Measurements from ENCODE around the gene EPHB6. TPM values are rescaled to one million over a fixed set of nuclear protein-coding genes. Genes with fewer than 3 reads are reported as not detected.

The EPHB6 gene
- total RNA-seq, 4 donors from 2014 or later = 3.3 to 10.5 (median 5.5) TPM

GRCh38 chr7:142891490-142892082 is 36.7 kb downstream of the EPHB6 start:
- Histone ChIP-seq H3K4me1 (no peaks in the 10 kb centered on the region), H3K27me3 (peaks cover 0 to 51% (median 0%) of the 10 kb centered on the region in 4 donors), H3K36me3 (no peaks in the 10 kb centered on the region), H3K4me3 (no peak overlapping the region), H3K27ac (replicated peaks in 1 of 4) (no peak overlapping the region), H3K9me3 (no peaks in the 10 kb centered on the region)
- 79% methylated on average over 9 of the region's 10 CpGs for WGBS
- TF ChIP-seq POLR2A (IDR thresholded peaks at IDR 0.05; ENCODE audit: low read depth) = no peak
- TF ChIP-seq POLR2AphosphoS5 (IDR thresholded peaks at IDR 0.05) = no peak
- intact Hi-C loops (cut with DNase I) = no loop called here
- no peak for DNase-seq (ENCODE audit: extremely low spot score)

DNA sequence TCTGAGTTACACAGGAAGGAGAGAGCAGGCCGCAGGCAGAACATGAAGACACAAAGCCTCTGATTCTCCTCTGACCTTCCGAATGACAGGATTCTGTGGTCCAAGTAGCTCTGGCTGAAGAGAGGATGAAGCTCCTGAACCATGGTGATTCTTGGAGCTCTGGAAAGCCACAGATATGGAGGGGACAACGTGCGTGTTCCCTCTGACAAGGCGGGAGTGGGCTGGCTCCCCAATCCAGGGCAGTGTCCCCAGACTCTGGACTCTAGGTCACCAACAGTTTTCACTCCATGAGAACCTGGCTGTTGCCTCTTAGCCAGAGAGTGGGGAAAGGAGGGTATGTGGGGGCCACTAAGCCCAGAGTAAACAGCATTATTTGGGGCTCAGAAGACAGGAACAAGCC is 38.1 kb downstream of the EPHB6 start:
- Histone ChIP-seq H3K4me1 (no peaks in the 10 kb centered on the region), H3K36me3 (no peaks in the 10 kb centered on the region), H3K27me3 (peaks cover 0 to 48% (median 0%) of the 10 kb centered on the region in 4 donors), H3K27ac (replicated peaks in 1 of 4) (no peak overlapping the region), H3K9me3 (no peaks in the 10 kb centered on the region), H3K4me3 (no peak overlapping the region)
- intact Hi-C loops (cut with DNase I) = no loop called here
- WGBS = 73% methylated on average over 5 of the region's 5 CpGs
- TF ChIP-seq EP300 (IDR thresholded peaks at IDR 0.05) (no peak), CTCF (IDR thresholded peaks at IDR 0.05) (no peak), POLR2AphosphoS5 (IDR thresholded peaks at IDR 0.05) (no peak), POLR2A (IDR thresholded peaks at IDR 0.05; ENCODE audit: low read depth) (no peak)
- no peak for DNase-seq (ENCODE audit: extremely low spot score)

DNA sequence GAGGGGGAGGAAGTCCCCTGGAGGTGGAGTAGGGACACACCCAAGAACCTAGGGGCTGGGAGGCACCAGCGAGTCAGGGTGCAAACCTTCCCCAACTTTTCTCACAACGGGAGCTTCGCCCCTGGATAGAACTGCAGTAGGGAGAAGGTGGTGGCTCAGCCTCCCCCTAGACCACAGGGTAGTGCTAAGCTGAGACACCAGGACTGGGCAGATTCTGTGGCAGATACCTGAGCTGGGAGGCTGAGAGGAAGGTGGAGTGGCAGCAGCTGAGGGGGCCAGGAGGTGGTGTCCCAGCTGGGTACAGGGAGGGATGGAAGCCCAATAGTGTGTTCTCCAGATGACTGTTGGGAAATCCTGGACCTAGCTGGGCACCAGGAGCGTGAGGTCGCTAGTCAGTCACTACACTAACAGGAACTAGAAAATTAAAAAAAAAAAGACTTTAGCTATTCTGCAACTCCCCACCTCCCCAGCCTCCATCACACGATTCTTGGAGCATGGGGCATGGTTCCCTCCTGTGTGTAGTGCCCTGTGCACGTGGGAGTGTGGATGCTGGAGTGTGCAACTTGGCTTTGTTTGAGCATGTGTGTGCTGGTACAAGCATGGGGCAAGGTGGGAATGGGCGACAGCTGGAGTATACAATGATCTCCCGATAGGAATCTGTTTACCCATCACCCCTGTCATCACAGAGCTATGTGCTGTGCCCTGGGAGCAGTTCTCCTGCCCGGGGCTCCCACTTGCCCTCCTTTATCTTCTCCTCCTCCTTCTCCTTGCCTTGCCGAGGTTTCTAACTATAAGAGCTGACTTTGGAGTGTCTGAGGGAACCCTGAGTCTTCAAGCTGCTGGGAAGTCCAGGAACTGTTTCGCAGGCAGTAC is 39.5 kb downstream of the EPHB6 start:
- no peak overlapping the region for H3K27ac ChIP-seq (replicated peaks in 1 of 4)
- no peaks in the 10 kb centered on the region for H3K4me1 ChIP-seq
- TF ChIP-seq CTCF (IDR thresholded peaks at IDR 0.05) (no peak), POLR2AphosphoS5 (IDR thresholded peaks at IDR 0.05) (no peak), POLR2A (IDR thresholded peaks at IDR 0.05; ENCODE audit: low read depth) (no peak), EP300 (IDR thresholded peaks at IDR 0.05) (no peak)
- DNase-seq (ENCODE audit: extremely low spot score) = no peak
- peaks cover 0 to 36% (median 0%) of the 10 kb centered on the region in 4 donors for H3K27me3 ChIP-seq
- H3K36me3 ChIP-seq = no peaks in the 10 kb centered on the region
- intact Hi-C loops (cut with DNase I) = no loop called here
- no peak overlapping the region for H3K4me3 ChIP-seq
- H3K9me3 ChIP-seq = no peaks in the 10 kb centered on the region
- 59% methylated on average over 11 of the region's 12 CpGs for WGBS

- WGBS = 49% methylated on average over 5 of the region's 6 CpGs
Observed at GRCh38 chr7:142894985-142895593, 40.2 kb downstream of the EPHB6 start.

More at GRCh38 chr7:142894985-142895593, 40.2 kb downstream of the EPHB6 start:
- Histone ChIP-seq H3K4me3 (no peak overlapping the region), H3K27ac (replicated peaks in 1 of 4) (no peak overlapping the region), H3K27me3 (peaks cover 0 to 36% (median 0%) of the 10 kb centered on the region in 4 donors), H3K4me1 (no peaks in the 10 kb centered on the region), H3K36me3 (no peaks in the 10 kb centered on the region), H3K9me3 (no peaks in the 10 kb centered on the region)
- no peak for DNase-seq (ENCODE audit: extremely low spot score)
- intact Hi-C loops (cut with DNase I) = no loop called here
- no peak for TF ChIP-seq EP300 (IDR thresholded peaks at IDR 0.05)
- no peak for TF ChIP-seq POLR2AphosphoS5 (IDR thresholded peaks at IDR 0.05)
- TF ChIP-seq POLR2A (IDR thresholded peaks at IDR 0.05; ENCODE audit: low read depth) = no peak
- TF ChIP-seq CTCF (IDR thresholded peaks at IDR 0.05) = no peak
